Spleen (tissue), 3 donors: Measurements from ENCODE around the gene CDH3.

Source experiments
- POLR2A ChIP-seq, 3 donors: fragments of 450-650 bp; IDR thresholded peaks; one replicate each; pipeline ENCODE4 v1.5.1; 2017; ENCODE audit warnings: antibody characterized with exemption in 3 of 3, mild to moderate bottlenecking in 1 of 3
- POLR2AphosphoS5 ChIP-seq, 3 donors: sonication (generic); formaldehyde crosslinking; IDR thresholded peaks; one replicate each; pipeline ENCODE4 v1.5.1; 2017; ENCODE audit warnings: antibody characterized with exemption in 3 of 3

- no peak for TF ChIP-seq POLR2A (IDR thresholded peaks at IDR 0.05)
- TF ChIP-seq POLR2AphosphoS5 (IDR thresholded peaks at IDR 0.05) = no peak
Measured at GRCh38 chr16:68599586-68599985, 45.5 kb upstream of the CDH3 start.
